HG03521 (cell line): ENCODE measurements around the gene ASAP3.
"Not testable (repeated sequence)": the region's sequence is repeated elsewhere in the genome, so short reads cannot be mapped to it uniquely, and the experiment has no call there.

Experiments
- ATAC-seq: cut with Tn5 transposase; IDR thresholded peaks from one replicate; pipeline ENCODE4 v1.9.1; 2021; ENCODE audit warnings: mild to moderate bottlenecking, moderate library complexity; ENCODE audit not compliant: unreplicated experiment

ASAP3 gene

DNA sequence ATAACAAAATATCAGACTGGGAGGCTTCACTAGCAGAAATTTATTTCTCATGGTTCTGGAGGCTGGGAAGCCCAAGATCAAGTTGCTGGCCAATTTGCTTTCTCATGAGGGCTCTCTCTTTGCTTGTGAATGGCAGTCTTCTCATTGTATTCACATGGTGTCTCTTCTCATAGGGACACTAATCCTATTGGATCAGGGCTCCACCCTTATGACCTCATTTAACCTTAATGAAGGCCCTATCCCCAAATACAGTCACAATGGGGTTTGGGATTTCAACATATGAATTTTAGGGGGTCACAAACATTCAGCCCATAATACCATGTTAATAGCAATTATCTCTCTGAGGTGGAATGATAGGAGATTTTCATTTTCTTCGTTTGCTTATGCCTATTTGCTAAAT lies 84.8 kb downstream of the ASAP3 start:
- ATAC-seq: no peak

DNA sequence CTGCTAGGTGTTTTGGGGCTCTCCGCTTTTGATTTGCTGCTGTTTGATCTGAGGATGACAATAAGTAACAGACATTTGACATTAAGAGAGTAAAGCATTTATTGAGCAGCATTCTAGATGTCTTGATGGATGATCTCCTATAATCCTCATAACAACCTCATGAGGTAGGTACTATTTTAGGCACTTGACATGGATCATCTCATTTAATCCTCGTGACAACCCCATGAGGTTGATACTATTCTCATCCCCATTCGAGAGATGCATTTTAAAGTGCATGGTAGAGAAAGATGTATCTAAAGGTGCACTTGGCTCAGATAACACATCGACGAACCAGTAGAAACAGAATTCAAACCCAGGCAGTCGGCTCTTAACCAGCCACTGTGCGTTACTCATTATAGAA lies 86.1 kb downstream of the ASAP3 start:
- ATAC-seq: no peak

DNA sequence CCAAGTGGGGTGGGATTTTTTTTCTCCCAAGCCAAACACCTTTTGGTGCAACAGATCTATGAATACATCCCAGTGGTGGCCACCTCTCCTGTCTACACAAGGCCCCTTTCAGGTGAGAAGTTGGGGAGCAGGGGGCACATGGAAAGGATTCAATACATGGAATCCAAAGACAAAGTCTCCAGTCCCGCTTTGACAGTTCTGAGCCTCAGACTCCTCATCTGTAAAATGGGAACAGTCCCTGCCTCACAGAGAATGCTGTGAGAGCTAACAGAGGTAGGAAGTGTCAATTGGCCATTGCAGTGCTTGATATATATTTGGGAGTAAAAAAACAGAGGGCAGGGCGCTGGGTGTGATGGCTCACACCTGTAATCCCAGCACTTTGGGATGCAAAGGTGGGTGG lies 87.6 kb downstream of the ASAP3 start:
- no peak for ATAC-seq

GRCh38 chr1:23395849-23396248 lies 88.1 kb downstream of the ASAP3 start:
- no peak for ATAC-seq

GRCh38 chr1:23395154-23395724 lies 88.7 kb downstream of the ASAP3 start:
- no peak for ATAC-seq

GRCh38 chr1:23394684-23395083 lies 89.3 kb downstream of the ASAP3 start:
- no peak for ATAC-seq

DNA sequence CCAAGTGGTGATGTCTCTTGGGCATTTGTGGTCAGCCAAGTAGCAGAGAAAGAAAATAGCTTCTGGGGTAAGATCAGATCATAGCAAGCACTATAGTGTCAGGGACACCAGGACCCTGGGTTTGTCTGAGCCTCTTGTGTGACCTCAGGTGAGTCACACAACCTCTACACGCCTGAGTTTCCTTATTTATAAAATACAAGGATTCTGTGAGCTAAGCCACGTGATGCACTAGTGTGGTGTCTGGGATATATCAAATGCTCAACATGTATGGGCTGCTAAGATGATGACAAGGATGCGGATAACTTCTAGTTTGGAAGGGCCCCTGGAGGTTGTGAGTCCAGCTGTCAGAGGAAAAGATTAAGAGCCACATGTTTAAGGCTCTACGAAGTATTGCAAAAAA lies 89.8 kb downstream of the ASAP3 start:
- ATAC-seq: no peak

DNA sequence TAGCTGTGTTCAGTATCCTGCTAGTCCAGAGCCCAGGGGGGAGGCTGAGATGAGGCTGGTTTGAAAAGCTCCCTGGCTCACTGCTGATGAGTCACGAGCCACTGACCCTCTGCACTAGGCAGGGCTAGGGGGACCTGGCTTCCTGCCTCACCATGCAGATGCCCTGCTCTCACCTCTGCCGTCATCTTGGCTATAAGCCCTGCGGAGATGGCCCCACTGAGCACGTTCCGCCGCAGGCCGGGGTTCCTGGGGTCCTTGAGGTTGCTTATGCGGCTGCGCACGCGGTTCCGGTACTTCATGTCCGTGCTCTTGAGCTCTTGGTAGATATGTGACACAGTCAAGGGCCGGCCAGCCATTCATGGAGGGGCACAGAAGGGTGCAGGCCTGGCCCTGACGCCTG lies 90.3 kb downstream of the ASAP3 start:
- ATAC-seq: no peak

DNA sequence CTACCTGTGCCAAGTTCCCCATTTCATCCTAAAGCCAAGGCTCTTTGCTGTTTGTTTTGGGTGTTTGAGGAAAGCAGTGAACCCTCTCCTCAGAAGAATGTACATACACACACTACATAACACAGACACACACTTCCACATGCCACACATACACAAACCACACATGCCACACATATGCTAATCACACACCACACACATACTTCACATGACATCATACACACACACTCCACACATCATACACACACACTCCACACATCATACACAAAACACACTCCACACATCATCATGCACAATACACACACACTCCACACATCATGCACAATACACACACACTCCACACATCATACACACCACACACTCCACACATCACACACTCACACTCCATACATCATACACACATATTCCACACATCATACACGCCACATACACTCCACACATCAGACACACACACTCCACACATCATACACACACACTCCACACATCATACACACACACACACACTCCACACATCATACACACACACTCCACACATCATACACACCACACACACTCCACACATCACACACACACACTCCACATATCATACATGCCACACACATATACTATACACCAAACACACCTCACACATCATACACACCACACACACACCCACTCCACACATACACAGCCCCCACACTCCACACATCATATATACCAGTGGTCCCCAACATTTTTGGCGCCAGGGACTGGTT lies 91.7 kb downstream of the ASAP3 start:
- ATAC-seq: no peak

- no peak for ATAC-seq
Measured at GRCh38 chr1:23389837-23390321, 94.1 kb downstream of the ASAP3 start.

GRCh38 chr1:23387494-23387893 lies 96.5 kb downstream of the ASAP3 start:
- ATAC-seq: no peak

DNA sequence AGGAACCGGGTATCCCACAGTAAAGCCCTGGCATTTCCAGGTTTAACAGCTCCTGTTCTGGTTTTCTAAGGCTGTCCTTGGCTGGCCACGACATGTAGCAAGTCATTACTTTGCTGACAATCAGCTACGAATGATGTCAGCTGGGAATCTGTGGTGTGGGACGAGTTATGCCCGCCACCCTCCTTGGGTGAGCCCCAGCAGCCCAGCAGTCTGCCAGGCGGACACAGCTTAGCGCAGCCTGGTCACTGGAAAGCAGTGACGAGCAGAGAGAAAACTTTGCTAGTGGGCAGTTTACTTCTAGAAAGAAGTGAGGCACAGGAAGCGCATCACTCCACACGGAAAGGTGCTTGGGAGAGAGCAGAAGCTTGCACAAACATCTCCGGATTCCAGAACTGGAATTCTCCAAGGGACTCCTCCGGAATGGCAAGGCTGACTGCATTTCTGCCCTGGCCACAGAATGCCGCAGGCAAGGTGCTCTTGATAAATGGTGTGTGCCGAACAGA lies 98.8 kb downstream of the ASAP3 start:
- no peak for ATAC-seq

DNA sequence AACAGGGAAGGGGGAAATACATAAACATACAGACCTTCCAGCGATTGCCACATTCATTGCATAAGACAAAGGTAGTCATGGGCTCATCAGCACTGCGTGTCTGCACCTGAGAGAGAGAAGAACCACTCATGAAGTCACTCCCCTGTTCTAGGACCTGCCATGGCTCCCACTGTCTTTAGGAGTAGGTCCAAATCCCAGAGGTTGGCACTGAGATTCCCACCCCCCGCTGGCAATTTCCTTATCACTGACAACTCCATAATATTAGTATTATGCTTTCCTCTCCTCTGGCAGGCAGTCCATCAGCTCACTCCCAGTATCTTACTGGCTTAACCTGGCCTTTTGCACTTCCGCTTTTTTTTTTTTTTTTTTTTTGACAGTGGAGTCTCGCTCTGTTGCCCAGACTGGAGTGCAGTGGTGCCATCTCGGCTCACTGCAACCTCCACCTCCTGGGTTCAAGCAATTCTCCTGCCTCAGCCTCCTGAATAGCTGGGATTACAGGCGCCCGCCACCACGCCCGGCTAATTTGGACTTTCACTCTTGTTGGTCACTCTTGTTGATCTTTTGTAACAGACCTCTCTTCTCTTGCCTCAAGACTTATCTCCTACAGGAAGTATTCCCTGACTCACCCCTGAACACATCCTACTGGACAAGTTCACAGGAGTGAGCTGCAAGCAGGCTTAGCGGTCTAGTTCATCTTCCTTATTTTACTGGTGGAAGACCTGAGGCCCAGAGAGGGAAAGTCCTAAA lies 99.5 kb downstream of the ASAP3 start:
- ATAC-seq: no peak

DNA sequence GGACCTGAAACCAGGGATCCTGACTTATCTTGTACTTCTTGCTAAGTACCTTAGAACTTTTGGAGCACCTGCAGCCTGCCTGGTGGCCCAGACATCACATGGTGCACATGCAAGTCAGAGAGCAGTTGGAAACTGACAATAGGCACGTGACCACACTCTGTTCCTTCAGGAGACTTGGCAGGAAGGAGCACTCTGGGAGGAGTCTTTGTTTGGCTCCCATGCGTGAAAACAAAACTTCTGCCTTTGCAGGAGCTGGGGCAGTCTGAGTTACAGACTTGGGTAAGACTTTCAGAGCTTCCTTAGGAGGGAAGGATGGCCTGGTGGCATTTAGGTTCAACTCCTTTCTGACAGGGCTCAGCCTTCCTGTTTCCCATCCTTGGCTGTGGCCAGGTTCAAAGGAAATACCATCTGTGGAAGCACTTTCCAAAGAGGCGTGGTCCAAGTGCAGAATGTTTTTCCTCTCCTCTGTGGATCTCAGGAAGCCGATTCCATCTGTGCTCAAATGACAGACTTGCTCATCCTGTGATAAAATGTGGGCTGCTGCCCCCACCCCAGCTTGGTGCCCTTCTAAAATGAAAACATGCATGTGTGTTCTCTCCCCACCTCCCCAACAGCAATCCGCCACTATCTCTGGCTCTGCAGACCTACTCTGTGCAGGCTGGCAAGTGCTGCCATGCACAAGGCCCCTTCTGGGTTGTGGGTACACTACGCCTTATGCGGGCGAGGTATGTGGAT lies 100.2 kb downstream of the ASAP3 start:
- no peak for ATAC-seq

- ATAC-seq: no peak
Measured at GRCh38 chr1:23381233-23381885, 102.6 kb downstream of the ASAP3 start.

- ATAC-seq: no peak
Measured at GRCh38 chr1:23380719-23381118, 103.3 kb downstream of the ASAP3 start.

DNA sequence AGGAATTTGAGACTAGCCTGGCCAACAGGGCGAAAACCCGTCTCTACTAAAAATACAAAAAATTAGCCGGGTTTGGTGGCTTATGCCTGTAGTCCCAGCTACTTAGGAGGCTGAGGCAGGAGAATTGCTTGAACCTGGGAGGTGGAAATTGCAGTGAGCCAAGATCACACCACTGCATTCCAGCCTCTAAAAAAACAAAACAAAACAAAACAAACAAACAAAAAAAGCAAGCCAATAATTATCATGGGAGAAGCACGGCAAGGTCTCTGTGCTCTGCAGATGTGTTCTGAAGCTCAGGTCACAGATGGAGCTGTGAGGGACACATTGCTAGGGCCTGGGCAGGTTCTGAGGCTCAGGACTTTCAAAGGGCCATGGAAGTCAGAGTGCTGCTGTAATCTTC lies 103.7 kb downstream of the ASAP3 start:
- ATAC-seq: not testable (repeated sequence)
